KMS-11 (cell line): Measurements from ENCODE around the gene SLC35F4.

Experiments
- H2AFZ ChIP-seq: fragments of 200-600 bp; sonication (generic); 2 replicates; pipeline ENCODE4 v1.6.1; 2016; ENCODE audit warnings: antibody characterized with exemption, mixed run types, low read depth
- H3K27ac ChIP-seq: fragments of 200-600 bp; sonication (generic); 2 replicates; pipeline ENCODE4 v1.6.1; 2016; ENCODE audit warnings: mild to moderate bottlenecking, mixed run types
- H3K27me3 ChIP-seq: fragments of 200-600 bp; sonication (generic); 2 replicates; pipeline ENCODE4 v1.6.1; 2017; ENCODE audit warnings: mild to moderate bottlenecking, low read depth, mixed run types, moderate library complexity; ENCODE audit not compliant: insufficient read depth
- H3K36me3 ChIP-seq: fragments of 200-600 bp; sonication (generic); 2 replicates; pipeline ENCODE4 v1.6.1; 2017; ENCODE audit warnings: mild to moderate bottlenecking, mixed run types; ENCODE audit not compliant: insufficient read depth
- H3K4me1 ChIP-seq: fragments of 200-600 bp; sonication (generic); 2 replicates; pipeline ENCODE4 v1.6.1; 2016; ENCODE audit warnings: mild to moderate bottlenecking, low read depth, mixed run types; ENCODE audit not compliant: poor library complexity, severe bottlenecking
- H3K4me2 ChIP-seq: fragments of 200-600 bp; sonication (generic); 2 replicates; pipeline ENCODE4 v1.7.0; 2016; ENCODE audit warnings: mild to moderate bottlenecking, mixed run types
- H3K4me3 ChIP-seq: fragments of 200-600 bp; sonication (generic); IDR thresholded peaks from 2 replicates; pipeline ENCODE4 v1.6.1; 2017; ENCODE audit warnings: low read depth, low read length, mixed read lengths; ENCODE audit not compliant: insufficient read depth
- H3K79me2 ChIP-seq: fragments of 200-600 bp; sonication (generic); 2 replicates; pipeline ENCODE4 v1.6.1; 2016; ENCODE audit warnings: low read depth, mixed run types; ENCODE audit not compliant: insufficient read depth
- H3K9ac ChIP-seq: fragments of 200-600 bp; sonication (generic); 2 replicates; pipeline ENCODE4 v1.6.1; 2016; ENCODE audit warnings: mild to moderate bottlenecking, mixed run types
- H4K20me1 ChIP-seq: fragments of 200-600 bp; sonication (generic); 2 replicates; pipeline ENCODE4 v1.6.1; 2016; ENCODE audit warnings: mild to moderate bottlenecking, mixed run types; ENCODE audit not compliant: insufficient read depth
- CTCF ChIP-seq: fragments of 200-600 bp; sonication (generic); conservative IDR thresholded peaks from 2 replicates; pipeline ENCODE4 v1.6.1; 2017; ENCODE audit warnings: low read depth, mild to moderate bottlenecking, antibody characterized with exemption, low read length, moderate library complexity, mixed read lengths

Gene SLC35F4

DNA sequence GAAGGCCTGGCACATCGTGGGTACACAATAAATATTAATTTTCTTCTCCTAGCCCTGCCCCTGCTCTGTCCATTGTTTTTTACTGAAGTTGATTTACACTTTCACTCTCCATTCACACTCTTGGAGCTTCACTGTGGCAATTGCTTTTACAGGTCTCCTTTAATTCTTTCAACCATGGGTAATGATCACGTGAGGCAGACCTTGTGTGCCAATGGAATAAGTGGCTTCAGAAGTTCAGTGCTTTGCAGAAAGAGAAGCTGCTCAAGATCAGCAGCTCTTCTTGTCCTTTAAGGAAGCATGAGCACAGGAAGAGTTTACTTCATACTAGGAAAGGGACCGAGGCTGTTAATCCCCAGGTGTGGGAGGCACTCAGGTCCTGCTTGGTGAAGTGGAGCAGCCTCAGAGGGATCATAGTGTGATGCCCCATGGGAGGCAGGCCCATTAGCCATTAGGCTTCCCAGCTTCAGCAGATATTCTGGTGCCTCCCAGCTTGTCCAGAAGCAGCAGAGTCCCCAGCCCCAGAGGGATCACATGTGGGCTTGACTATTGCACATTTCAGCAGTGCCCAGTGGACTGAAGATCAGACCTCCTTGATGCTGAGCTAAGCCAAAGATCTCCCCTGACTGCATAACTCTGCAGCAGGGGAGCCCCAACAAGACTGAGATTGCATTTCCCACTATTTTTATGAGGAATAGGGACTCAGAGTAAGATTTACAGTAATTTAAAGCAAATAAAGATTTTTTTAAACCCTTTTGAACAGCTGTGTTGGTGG is 5.0 kb upstream of the SLC35F4 start:
- Histone ChIP-seq H3K27ac (no peak overlapping the region), H3K79me2 (no peaks in the 10 kb centered on the region), H3K4me2 (no peak overlapping the region), H3K9ac (no peak overlapping the region), H3K4me1 (no peaks in the 10 kb centered on the region), H2AFZ (no peak overlapping the region), H3K27me3 (no peaks in the 10 kb centered on the region), H3K36me3 (no peaks in the 10 kb centered on the region), H4K20me1 (no peaks in the 10 kb centered on the region), H3K4me3 (no peak overlapping the region)
- TF ChIP-seq CTCF, result no peak

DNA sequence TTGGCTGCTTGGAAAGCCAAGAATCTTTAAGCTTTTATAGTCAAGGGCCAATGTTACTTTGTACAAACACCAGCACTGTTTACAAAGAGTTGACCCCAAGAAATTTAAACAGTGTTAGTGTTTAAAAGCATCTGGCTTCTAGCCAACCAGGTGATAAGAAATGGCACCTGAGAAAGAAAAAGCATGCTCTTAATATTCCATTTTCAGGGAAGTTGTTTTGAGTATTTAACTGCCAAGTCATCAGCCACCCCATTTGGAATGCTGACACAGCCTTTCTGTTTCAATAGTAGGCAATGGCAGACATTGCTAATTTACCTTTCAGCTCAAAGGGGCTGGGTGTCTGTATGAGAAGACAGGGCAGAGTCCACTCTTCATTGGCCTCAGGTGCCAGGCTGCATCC is 3.7 kb upstream of the SLC35F4 start:
- Histone ChIP-seq H4K20me1 (no peaks in the 10 kb centered on the region), H2AFZ (no peak overlapping the region; the same call in 1 of the 2 replicates), H3K4me2 (no peak overlapping the region), H3K9ac (no peak overlapping the region), H3K27me3 (no peaks in the 10 kb centered on the region), H3K4me1 (no peaks in the 10 kb centered on the region), H3K79me2 (no peaks in the 10 kb centered on the region), H3K4me3 (no peak overlapping the region), H3K36me3 (no peaks in the 10 kb centered on the region), H3K27ac (no peak overlapping the region)
- no peak for TF ChIP-seq CTCF

DNA sequence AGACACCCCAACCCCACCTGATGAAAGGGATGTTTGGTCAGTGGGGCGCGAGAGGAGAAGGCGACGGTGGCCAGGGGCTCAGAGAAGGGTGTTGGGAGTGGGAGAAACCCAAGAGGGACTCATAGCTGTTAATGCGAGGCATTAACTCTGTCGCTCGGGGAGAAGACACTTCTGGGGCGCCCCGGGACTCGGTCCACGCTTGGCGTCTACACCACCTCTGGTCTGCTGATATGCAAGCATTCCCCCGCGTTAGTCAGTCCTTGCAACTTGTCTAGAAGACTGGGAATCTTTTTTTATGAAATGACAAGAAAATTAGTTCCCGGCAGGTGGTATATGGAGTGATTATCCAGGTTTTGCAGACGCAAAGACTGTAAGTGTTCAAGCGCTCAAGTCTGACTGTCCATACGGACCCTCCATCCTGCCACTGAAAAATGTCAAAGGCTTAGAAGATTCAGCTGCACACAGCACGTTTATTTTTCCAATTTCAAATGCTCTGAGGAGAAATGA is 360 bp upstream of the SLC35F4 start:
- Histone ChIP-seq H3K36me3 (no peaks in the 10 kb centered on the region), H3K9ac (no peak overlapping the region), H3K4me2 (no peak overlapping the region), H3K79me2 (no peaks in the 10 kb centered on the region), H3K4me3 (no peak overlapping the region), H3K27ac (no peak overlapping the region), H3K4me1 (no peaks in the 10 kb centered on the region), H3K27me3 (no peaks in the 10 kb centered on the region), H2AFZ (no peak overlapping the region), H4K20me1 (no peaks in the 10 kb centered on the region)
- TF ChIP-seq CTCF, result no peak

- Histone ChIP-seq H2AFZ (no peak overlapping the region), H3K27me3 (no peaks in the 10 kb centered on the region), H3K79me2 (no peaks in the 10 kb centered on the region), H3K4me2 (no peak overlapping the region), H3K4me1 (no peaks in the 10 kb centered on the region), H3K27ac (no peak overlapping the region), H3K9ac (no peak overlapping the region), H3K4me3 (no peak overlapping the region), H3K36me3 (no peaks in the 10 kb centered on the region), H4K20me1 (no peaks in the 10 kb centered on the region)
- TF ChIP-seq CTCF, result no peak
Observed at GRCh38 chr14:57865066-57865402, 858 bp downstream of the SLC35F4 start.
